ENCODE data around the gene ZNF777. TPM values are rescaled to one million over a fixed set of nuclear protein-coding genes. Genes with fewer than 3 reads are reported as not detected.

Gene ZNF777
- total and polyA plus RNA-seq, 2 experiments from 2014 or later, result 2.1 to 9.7 TPM

DNA sequence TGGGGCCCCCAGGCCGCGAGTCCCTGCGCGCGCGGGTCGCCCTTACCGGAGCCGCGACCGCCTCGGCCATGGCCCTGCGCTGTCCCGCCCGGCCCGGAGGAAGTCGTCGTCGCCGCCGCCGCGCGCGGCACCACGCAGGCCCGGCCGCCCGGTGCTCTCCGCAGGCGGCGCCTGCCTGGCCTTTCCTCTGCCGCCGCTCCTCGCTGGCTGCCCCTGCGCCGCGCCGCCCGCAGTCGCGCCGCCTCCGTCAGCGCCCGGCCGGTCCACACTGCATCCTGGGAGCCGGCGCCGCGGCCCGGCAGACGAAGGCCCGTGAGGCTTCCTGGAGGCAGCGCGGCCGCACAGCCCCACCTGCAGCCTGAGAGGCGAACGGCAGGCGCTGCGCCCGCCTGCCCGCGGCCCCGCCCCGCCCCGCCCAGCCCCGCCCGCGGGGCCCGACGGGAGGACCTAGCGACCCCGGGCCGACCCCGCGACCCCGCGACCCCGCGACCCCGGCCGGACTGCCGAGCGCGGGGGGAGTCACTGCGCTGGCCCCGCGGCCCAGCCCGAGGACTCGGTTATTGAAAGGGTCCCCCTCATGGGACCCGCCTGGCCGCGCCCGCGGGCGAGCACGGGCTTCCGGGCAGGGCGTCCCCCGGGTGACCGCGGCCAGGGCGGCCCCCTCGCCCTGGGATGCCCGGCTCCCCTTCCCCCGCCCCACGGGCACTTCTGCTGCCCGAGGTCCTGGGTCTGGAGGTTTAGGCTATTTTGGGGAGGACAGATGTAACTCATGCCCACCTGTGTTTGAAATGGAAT is 36.8 kb upstream of the ZNF777 start, which contains the start of gene ZNF746:
ZNF746 (minus strand) TSS at position 343 of the 795 bp plus-strand sequence; CDS start at position 70, 273 bp downstream.
- Histone ChIP-seq H3K4me3 (peak within 1 kb of the TSS; percentile 84), H3K9me3 (ENCODE audit: low read depth) (no peaks in the 10 kb centered on the region), H3K9me2 (ENCODE audit: insufficient read depth) (no peaks in the 10 kb centered on the region), H3K27me3 (replicated peaks; ENCODE audit: insufficient read depth) (no peaks in the 10 kb centered on the region), H2AFZ (peak within 1 kb of the TSS; percentile 97), H3K27ac (peak within 1 kb of the TSS; percentile 69), H3K9ac (peak within 1 kb of the TSS; percentile 94), H3F3A (ENCODE audit: insufficient read depth) (peaks cover 13% of the 10 kb centered on the region), H4K20me1 (ENCODE audit: insufficient read depth) (no peaks in the 10 kb centered on the region), H3K4me1 (ENCODE audit: insufficient read depth) (peaks cover 16% of the 10 kb centered on the region), H3K36me3 (ENCODE audit: low read depth) (peaks cover 9% of the 10 kb centered on the region; the same call in 1 of the 2 replicates), H3K4me2 (ENCODE audit: unreplicated experiment) (peak within 1 kb of the TSS; percentile 81), H3K79me2 (ENCODE audit: insufficient read depth) (peaks cover 42% of the 10 kb centered on the region)
- 0% methylated on average over 46 to 57 of the region's 109 CpGs for WGBS, 2 experiments (ENCODE audit: low coverage in 1 of 2, low lambda C conversion rate in 2 of 2, missing lambda C conversion rate in 2 of 2)
- DNase-seq, result peak; percentile 96
- in situ Hi-C loops (cut with MboI), result no loop called here
- TF ChIP-seq EZH2 (IDR thresholded peaks at IDR 0.05; ENCODE audit: insufficient read depth, poor library complexity, severe bottlenecking), result no peak
- TF ChIP-seq EZH2phosphoT487 (IDR thresholded peaks at IDR 0.05; ENCODE audit: insufficient read depth, low read depth), result no peak

DNA sequence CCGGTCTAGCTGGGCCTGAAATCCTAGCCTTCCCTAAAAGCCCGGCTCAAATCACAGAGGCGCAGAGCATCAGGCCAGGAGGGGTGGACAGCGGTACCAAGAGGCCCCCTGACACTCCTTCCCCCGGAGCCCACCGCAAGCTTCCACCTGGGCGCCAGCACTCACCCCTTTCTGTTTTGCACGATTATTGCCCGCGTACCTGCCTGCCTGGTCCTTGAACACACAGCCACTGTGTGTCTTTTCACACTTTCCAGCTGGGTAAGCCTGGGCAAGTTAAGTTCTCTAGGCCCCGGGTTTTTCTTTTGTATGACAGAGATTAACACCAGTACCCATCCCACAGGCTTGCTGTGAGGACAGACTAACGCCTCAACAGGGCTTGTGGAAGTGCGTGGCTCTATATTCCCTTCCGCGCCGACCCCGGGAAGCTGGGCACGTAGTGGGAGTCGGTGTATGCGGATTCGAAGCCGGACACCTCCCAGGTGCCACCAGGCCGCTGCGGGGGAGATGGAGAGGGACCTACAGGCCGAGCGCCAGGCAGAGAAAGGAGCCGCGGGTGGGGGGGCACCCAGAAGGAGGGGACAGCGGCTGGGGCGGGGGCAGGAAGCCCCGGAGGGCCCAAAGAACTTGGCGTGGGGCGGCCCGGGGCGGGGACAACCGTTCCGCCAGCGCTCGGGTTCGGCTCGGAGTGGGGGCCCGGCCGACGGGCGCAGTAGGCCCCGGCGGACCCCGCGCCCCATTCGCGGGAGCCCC is 36.0 kb upstream of the ZNF777 start:
- no peaks in the 10 kb centered on the region for H3K9me2 ChIP-seq (ENCODE audit: insufficient read depth)
- 3 to 7% methylated on average over 26 to 51 of the region's 51 CpGs for WGBS, 2 experiments (ENCODE audit: low coverage in 1 of 2, low lambda C conversion rate in 2 of 2, missing lambda C conversion rate in 2 of 2)
- no peaks in the 10 kb centered on the region for H4K20me1 ChIP-seq (ENCODE audit: insufficient read depth)
- DNase-seq, result peak; percentile 64
- H3K36me3 ChIP-seq (ENCODE audit: low read depth), result peaks cover 17% of the 10 kb centered on the region; the same call in 1 of the 2 replicates
- H3K27me3 ChIP-seq (replicated peaks; ENCODE audit: insufficient read depth), result no peaks in the 10 kb centered on the region
- H3K4me1 ChIP-seq (ENCODE audit: insufficient read depth), result peaks cover 16% of the 10 kb centered on the region
- peak overlapping the region; percentile 69 for H3K27ac ChIP-seq
- H3K79me2 ChIP-seq (ENCODE audit: insufficient read depth), result peaks cover 44% of the 10 kb centered on the region
- TF ChIP-seq EZH2 (IDR thresholded peaks at IDR 0.05; ENCODE audit: insufficient read depth, poor library complexity, severe bottlenecking) (no peak), EZH2phosphoT487 (IDR thresholded peaks at IDR 0.05; ENCODE audit: insufficient read depth, low read depth) (no peak)
- H3K4me2 ChIP-seq (ENCODE audit: unreplicated experiment), result peak overlapping the region; percentile 81
- peak overlapping the region; percentile 84 for H3K4me3 ChIP-seq
- H3K9me3 ChIP-seq (ENCODE audit: low read depth), result no peaks in the 10 kb centered on the region
- H3F3A ChIP-seq (ENCODE audit: insufficient read depth), result peaks cover 13% of the 10 kb centered on the region
- in situ Hi-C loops (cut with MboI), result no loop called here
- peak overlapping the region; percentile 85 for H2AFZ ChIP-seq
- peak overlapping the region; percentile 94 for H3K9ac ChIP-seq

DNA sequence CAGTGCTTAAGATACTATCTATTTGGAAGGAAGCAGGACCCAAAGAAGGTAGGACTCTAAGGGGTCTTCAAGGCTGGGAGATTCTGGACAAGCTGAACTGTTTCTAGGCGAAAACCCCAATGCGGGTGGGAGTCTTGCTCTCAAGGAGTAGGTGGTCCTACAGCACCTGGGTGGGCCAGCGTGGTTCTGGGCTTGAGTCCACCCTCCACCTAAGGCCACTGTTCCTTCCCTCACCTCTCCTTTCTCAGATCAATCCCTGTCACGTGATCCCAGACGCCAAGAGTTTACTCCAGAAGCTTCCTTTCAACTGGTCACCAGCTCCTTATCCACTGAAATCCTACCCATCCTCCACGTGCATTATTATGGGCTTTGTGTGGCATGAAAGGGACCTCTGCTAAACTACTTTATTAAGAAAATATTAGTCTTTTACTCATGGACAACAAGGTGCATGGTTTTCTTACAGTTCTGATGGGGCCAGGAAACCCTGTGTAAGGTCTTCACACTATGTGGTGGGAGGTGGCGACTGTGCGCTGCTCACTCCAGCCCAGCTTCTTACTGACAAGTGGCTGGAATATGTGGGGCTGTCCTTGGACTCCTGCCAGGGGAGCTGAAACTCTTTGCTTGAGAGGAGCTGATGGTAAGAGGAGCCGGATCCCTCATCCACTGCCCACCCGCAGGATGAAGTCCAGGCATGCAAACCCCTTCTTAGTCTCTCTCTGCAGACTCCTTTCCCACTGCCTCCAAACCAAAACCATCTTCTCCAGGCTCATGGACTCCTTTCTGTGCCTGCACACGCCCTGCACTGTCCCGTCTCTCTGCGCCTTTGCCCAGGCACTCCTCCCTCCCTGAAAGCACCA is 35.2 kb upstream of the ZNF777 start:
- H3K9me2 ChIP-seq (ENCODE audit: insufficient read depth), result no peaks in the 10 kb centered on the region
- H3K9me3 ChIP-seq (ENCODE audit: low read depth), result no peaks in the 10 kb centered on the region
- H3K27ac ChIP-seq, result peak overlapping the region; percentile 69
- H2AFZ ChIP-seq, result peak overlapping the region; percentile 85; the same call in 1 of the 2 replicates
- H3F3A ChIP-seq (ENCODE audit: insufficient read depth), result peaks cover 13% of the 10 kb centered on the region
- no peaks in the 10 kb centered on the region for H3K27me3 ChIP-seq (replicated peaks; ENCODE audit: insufficient read depth)
- DNase-seq, result peak; percentile 77
- in situ Hi-C loops (cut with MboI), result no loop called here
- peaks cover 22% of the 10 kb centered on the region; the same call in 1 of the 2 replicates for H3K36me3 ChIP-seq (ENCODE audit: low read depth)
- peak overlapping the region; percentile 84 for H3K4me3 ChIP-seq
- peaks cover 16% of the 10 kb centered on the region for H3K4me1 ChIP-seq (ENCODE audit: insufficient read depth)
- peak overlapping the region; percentile 94 for H3K9ac ChIP-seq
- TF ChIP-seq EZH2 (IDR thresholded peaks at IDR 0.05; ENCODE audit: insufficient read depth, poor library complexity, severe bottlenecking) (no peak), EZH2phosphoT487 (IDR thresholded peaks at IDR 0.05; ENCODE audit: insufficient read depth, low read depth) (no peak)
- H3K4me2 ChIP-seq (ENCODE audit: unreplicated experiment), result peak overlapping the region; percentile 81
- no peaks in the 10 kb centered on the region for H4K20me1 ChIP-seq (ENCODE audit: insufficient read depth)
- WGBS, 2 experiments (ENCODE audit: low coverage in 1 of 2, low lambda C conversion rate in 2 of 2, missing lambda C conversion rate in 2 of 2), result 29 to 31% methylated on average over 13 of the region's 13 CpGs
- H3K79me2 ChIP-seq (ENCODE audit: insufficient read depth), result peaks cover 44% of the 10 kb centered on the region

Measured in GM23248 (cell line).